NB4 (cell line): ENCODE data around the gene TAF1C.

Experiments used
- DNase-seq: peaks from one replicate; pipeline ENCODE4 v3.0.0; 2010; ENCODE audit warnings: low read depth
- H3K4me3 ChIP-seq: one replicate; pipeline ENCODE4 v1.5.1; 2011; ENCODE audit warnings: mild to moderate bottlenecking, low read depth, low read length, moderate library complexity
- MYC ChIP-seq: IDR thresholded peaks from 2 replicates; pipeline ENCODE4 v1.6.1; 2011; ENCODE audit warnings: low read depth, low read length
- POLR2A ChIP-seq: IDR thresholded peaks from 2 replicates; pipeline ENCODE4 v1.6.1; 2011; ENCODE audit warnings: mild to moderate bottlenecking; ENCODE audit not compliant: insufficient read length; ENCODE audit errors: extremely low read depth
- TF ChIP-seq, protein P1 (sequence below): IDR thresholded peaks from 2 replicates; pipeline ENCODE4 v1.6.1; 2011; ENCODE audit warnings: low read depth, low read length
- TF ChIP-seq, protein P2 (sequence below): IDR thresholded peaks from one replicate; pipeline ENCODE4 v1.5.1; 2012; ENCODE audit warnings: low read depth, low read length

Gene TAF1C

DNA sequence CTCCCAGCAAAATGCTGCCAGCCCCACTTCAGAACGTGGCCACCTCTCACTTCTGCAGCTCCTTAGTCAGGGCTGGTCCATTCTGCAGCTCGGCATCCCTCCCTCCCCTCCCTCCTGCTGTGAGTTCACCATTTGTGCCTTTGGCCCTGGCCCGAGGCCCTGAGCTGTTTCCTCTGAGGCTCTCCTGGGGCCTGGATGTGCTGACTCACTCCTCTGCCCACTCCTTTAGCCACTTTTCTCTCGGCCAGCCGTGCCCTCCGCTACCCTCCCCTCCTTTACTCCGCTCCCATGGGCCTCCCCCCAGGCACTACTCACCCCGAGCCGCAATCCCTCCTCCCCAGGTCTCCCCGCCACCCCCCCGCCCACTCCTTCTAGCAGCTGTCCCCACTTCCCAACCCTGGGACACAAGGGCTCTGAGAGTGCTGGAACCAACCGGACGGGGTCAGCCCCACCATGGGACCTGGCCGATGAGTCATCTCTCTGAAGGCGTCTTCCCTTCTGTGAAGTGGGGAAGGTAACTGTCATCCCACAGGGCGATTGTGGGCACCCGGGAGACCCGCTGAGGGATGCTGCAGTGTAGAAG, 41.5 kb upstream of the TAF1C start:
- DNase-seq, result peak; percentile 97
- peak; percentile 22 for TF ChIP-seq MYC
- no peak for TF ChIP-seq POLR2A
- H3K4me3 ChIP-seq, result no peak overlapping the region

DNA sequence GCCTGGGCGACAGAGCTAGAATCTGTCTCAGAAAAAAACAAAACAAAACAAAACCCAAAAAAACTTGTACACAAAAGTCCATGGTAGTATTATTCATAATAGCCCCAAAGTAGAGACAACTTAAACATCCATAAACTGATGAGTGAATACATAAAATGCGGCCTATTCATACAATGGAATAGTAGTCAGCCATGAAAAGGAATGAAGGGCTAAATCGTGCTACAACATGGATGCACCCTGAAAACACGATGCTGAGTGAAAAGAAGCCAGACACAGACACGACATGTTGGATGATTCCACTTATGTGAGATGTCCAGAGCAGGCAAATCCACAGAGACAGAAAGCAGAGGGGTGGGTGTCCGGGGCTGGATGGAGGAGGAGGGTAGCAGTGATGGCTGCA, 40.7 kb upstream of the TAF1C start:
- TF ChIP-seq POLR2A (no peak), MYC (no peak)
- TF ChIP-seq, protein P1, sequence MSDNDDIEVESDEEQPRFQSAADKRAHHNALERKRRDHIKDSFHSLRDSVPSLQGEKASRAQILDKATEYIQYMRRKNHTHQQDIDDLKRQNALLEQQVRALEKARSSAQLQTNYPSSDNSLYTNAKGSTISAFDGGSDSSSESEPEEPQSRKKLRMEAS, result no peak
- DNase-seq, result no peak
- no peak overlapping the region for H3K4me3 ChIP-seq

DNA sequence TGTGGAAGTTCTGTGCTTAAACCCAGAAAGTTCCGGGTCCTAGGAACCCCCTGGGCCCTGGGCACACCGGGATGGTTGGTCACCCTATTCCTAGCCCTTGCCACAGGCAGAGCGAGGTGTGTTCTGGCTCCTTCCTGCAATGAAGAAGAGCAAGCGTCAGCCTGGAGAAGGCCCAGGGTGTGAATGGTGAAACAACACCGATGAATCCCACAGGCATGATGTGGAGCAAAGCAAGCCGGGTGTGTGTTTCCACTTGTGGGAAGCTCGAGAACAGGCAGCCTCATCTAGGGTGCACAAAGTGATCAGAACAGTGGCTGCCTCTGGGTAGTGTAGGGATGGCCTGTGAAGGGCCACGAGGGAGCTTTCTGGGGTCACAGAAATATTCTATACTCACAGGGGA, 39.2 kb upstream of the TAF1C start:
- no peak overlapping the region for H3K4me3 ChIP-seq
- no peak for DNase-seq
- TF ChIP-seq, protein P1, result no peak
- TF ChIP-seq, protein P2, sequence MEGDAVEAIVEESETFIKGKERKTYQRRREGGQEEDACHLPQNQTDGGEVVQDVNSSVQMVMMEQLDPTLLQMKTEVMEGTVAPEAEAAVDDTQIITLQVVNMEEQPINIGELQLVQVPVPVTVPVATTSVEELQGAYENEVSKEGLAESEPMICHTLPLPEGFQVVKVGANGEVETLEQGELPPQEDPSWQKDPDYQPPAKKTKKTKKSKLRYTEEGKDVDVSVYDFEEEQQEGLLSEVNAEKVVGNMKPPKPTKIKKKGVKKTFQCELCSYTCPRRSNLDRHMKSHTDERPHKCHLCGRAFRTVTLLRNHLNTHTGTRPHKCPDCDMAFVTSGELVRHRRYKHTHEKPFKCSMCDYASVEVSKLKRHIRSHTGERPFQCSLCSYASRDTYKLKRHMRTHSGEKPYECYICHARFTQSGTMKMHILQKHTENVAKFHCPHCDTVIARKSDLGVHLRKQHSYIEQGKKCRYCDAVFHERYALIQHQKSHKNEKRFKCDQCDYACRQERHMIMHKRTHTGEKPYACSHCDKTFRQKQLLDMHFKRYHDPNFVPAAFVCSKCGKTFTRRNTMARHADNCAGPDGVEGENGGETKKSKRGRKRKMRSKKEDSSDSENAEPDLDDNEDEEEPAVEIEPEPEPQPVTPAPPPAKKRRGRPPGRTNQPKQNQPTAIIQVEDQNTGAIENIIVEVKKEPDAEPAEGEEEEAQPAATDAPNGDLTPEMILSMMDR, result no peak
- no peak for TF ChIP-seq MYC
- TF ChIP-seq POLR2A, result no peak

DNA sequence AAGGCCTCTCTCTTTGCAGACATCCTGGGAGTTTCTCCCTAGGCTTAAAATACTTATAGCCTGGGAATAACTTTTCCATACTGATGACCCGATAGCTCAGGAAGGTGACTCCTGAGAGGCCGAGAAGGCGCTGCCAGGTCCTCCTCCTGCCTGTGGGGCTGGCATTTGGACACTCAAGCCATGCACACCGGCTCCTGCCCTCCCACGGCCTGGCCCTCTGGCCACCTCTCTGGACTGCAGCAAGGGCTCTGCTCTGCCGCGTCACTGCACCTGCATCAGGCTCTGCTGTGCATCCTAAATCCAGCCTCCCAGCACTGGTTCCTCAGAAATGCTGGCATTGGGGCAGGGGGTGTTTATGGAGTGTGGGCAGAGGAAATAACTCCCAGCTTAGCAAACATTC, 38.7 kb upstream of the TAF1C start:
- no peak overlapping the region for H3K4me3 ChIP-seq
- TF ChIP-seq MYC (no peak), POLR2A (no peak)
- TF ChIP-seq, protein P1, result no peak
- TF ChIP-seq, protein P2, result no peak
- DNase-seq, result no peak

DNA sequence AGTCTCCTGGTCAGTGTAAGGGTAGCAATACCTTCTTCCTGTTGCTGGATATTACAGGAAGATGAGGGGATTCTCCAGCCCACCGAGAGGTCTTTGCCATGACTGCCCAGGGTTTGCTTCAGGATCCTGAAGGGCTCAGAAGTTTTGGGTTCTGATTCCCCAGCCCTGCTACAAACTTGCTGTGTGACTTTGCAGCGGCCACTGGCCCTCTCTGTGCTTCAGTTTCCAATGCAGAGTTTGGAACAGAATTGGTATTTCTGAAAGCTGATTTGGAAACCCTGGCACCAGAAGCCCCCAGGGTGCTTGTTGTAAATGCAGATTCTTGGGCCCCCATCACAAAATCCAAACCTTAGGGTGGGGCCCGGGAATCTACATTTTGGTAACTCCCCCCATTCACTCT, 38.3 kb upstream of the TAF1C start:
- TF ChIP-seq POLR2A, result no peak
- TF ChIP-seq, protein P2, result no peak
- TF ChIP-seq, protein P1, result no peak
- no peak for TF ChIP-seq MYC
- H3K4me3 ChIP-seq, result no peak overlapping the region
- DNase-seq, result no peak

DNA sequence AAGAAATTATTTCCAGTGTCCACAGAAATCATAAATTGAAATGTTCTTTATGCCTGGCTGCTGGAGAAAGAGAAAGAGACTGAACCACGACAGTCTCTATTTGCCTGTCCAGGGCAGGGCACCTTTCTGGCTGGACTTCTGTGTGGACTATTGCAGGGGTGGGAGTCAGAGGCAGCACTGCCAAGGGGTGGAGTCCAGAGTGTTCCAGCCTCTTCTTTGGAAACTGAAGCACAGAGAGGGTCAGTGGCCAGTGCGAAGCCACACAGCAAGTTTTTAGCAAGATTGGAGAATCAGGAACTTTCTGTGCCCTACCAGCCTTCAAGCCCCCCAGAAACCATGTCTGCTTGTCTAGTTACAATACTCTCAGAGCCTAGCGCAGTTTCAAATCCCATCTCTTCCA, 37.7 kb upstream of the TAF1C start:
- TF ChIP-seq MYC (no peak), POLR2A (no peak)
- TF ChIP-seq, protein P2, result no peak
- TF ChIP-seq, protein P1, result no peak
- no peak for DNase-seq
- no peak overlapping the region for H3K4me3 ChIP-seq

DNA sequence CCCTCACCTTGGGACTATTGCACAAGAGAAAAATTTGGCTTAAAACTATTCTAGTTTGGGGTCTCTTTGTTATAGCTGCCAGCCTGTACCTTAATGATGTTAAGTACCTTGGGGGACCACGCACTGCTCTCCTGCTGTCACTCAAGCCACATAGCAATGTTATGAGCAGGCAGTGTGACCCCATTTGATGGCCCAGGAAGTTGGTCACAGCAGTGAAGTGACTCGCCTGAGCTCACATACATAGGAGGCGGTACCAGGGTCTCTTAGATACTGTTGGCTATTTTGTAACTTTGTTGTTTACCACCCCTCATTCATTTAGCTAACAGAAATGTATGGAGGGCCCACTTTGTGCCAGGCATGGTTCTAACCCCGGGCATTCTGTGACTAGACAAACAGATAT, 36.6 kb upstream of the TAF1C start:
- peak; percentile 30 for DNase-seq
- TF ChIP-seq, protein P2, result no peak
- TF ChIP-seq, protein P1, result no peak
- no peak for TF ChIP-seq MYC
- no peak for TF ChIP-seq POLR2A
- no peak overlapping the region for H3K4me3 ChIP-seq
